Ovary (tissue), 9 donors: ENCODE measurements around the gene UCKL1. TPM values are rescaled to one million over a fixed set of nuclear protein-coding genes. Genes with fewer than 3 reads are reported as not detected.
A peak's percentile ranks its signal among the peaks of the same experiment; 100 is the strongest.

Experiments
- DNase-seq, 5 donors: peaks; one replicate each; pipeline ENCODE4 v3.0.0-alpha.2; 2019 to 2020
- H3K27ac ChIP-seq, 2 donors: fragments of 200-600 bp; one replicate each; pipeline versions ENCODE4 v1.5.1 to v1.8.0; 2019 to 2022
- H3K27me3 ChIP-seq: fragments of 200-600 bp; one replicate; pipeline ENCODE4 v1.8.0; 2022
- H3K36me3 ChIP-seq: fragments of 200-600 bp; sonication (generic); one replicate; pipeline ENCODE4 v1.5.1; 2019
- H3K4me1 ChIP-seq: one replicate; pipeline ENCODE4 v1.8.1; 2013; ENCODE audit warnings: mild to moderate bottlenecking, moderate library complexity; ENCODE audit not compliant: insufficient read depth
- H3K4me3 ChIP-seq: fragments of 200-600 bp; sonication (generic); one replicate; pipeline ENCODE4 v1.5.1; 2017
- H3K9me3 ChIP-seq, 2 donors: fragments of 200-600 bp in 1 of 2; sonication (generic) in 1 of 2; one replicate each; pipeline versions ENCODE4 v1.5.1 to v1.8.1; 2013 to 2019; ENCODE audit warnings: mild to moderate bottlenecking in 1 of 2, moderate library complexity in 1 of 2
- EP300 ChIP-seq: sonication (generic); formaldehyde crosslinking; IDR thresholded peaks from one replicate; pipeline ENCODE4 v1.6.1; 2017; ENCODE audit warnings: antibody characterized with exemption
- POLR2A ChIP-seq: fragments of 450-650 bp; IDR thresholded peaks from one replicate; pipeline ENCODE4 v1.6.1; 2017; ENCODE audit warnings: antibody characterized with exemption, mild to moderate bottlenecking, moderate library complexity
- WGBS, 3 donors: extraction: QIAGEN DNeasy Blood & Tissue Kit in 1 of 3; methylation state at CpG; one replicate each; pipeline versions ENCODE4 v1.1.5 to v1.1.7; 2013 to 2017; 5-methylcytosine and 5-hydroxymethylcytosine counted together
- intact Hi-C, 4 donors: fragments of 100-400 bp; cut with DNase I; formaldehyde crosslinking; loops; one replicate each; pipeline versions ENCODE4 v1.11.0 to v1.15.1; 2022 to 2023
- polyA plus RNA-seq, 2 donors: library from polyadenylated mRNA; stranded (reverse); fragments of 200-250 nt in 1 of 2; fragments of 350-450 nt in 1 of 2; fragmentation: Illumina TruSeq in 1 of 2; extraction: RNeasy Lipid Tissue Mini Kit (QIAGEN cat#74804) in 1 of 2; gene quantifications; one replicate each; pipeline ENCODE4 v1.2.3, GENCODE V29; 2013 to 2014
- total RNA-seq, 7 donors: library from RNA; depleted of rRNA in 2 of 7; stranded (reverse); fragments of >200 nt in 2 of 7; fragmentation: NEBNext Ultra II Directional in 3 of 7; extraction: Animal tissue kit (Norgen Biotek cat#: 25700) in 3 of 7; gene quantifications; one replicate each; pipeline versions ENCODE4 v1.1.0 to v1.2.4, GENCODE V29; 2016 to 2023
- TF ChIP-seq, protein P1 (sequence below), 3 donors: fragments of 450-650 bp in 2 of 3; fragments of 200-600 bp in 1 of 3; IDR thresholded peaks; one replicate each; pipeline versions ENCODE4 v1.5.1 to v1.8.0; 2016 to 2022; ENCODE audit warnings: antibody characterized with exemption in 3 of 3, mild to moderate bottlenecking in 1 of 3
- donor health status: DM: no; HTN: no; CAD: no; lungs with moderate emphysema.
- donor health status: DM: no; HTN: no; CAD: no.
- donor health status: Bipolar disorder and iron deficiency.
- donor health status: DM: yes; HTN: yes; CAD: no.
- donor health status: DM: no; HTN: no; CAD: no.
- donor health status: DM: yes; HTN: yes; CAD: no.

Gene UCKL1
- total and polyA plus RNA-seq, 9 donors, result 6.6 to 58.6 (median 47.0) TPM

DNA sequence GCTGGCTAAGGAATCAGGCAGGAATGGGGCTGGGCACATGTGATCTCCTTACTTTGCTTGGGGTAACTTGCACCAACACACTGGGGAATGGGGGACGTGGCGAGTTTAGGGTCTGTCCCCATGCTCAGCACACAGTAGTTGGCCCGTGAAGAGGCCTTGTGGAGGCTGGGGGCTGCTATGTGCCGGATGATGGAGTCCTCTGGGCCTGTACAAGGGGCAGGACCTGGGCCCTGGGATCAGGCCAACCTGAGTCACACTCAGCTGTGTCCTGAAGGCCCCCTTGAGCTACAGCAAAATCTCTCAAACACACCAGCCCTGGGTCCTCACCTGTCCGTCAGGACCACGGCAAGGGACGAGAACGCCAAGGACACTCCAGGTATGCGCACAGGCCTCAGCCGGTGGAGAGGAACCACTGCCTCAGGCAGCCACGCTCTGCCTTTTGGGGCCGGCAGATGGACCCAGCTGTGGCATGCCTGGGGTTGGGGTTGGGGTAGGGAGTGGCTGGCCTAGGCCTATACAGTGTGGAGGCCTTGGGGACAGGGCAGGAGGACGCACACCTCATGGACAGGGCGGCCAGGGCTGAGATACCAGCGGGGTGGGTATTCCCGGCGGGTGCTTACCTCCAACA lies 11.1 kb downstream of the UCKL1 start:
- no peak for TF ChIP-seq POLR2A
- TF ChIP-seq EP300, result no peak
- TF ChIP-seq, protein P1, sequence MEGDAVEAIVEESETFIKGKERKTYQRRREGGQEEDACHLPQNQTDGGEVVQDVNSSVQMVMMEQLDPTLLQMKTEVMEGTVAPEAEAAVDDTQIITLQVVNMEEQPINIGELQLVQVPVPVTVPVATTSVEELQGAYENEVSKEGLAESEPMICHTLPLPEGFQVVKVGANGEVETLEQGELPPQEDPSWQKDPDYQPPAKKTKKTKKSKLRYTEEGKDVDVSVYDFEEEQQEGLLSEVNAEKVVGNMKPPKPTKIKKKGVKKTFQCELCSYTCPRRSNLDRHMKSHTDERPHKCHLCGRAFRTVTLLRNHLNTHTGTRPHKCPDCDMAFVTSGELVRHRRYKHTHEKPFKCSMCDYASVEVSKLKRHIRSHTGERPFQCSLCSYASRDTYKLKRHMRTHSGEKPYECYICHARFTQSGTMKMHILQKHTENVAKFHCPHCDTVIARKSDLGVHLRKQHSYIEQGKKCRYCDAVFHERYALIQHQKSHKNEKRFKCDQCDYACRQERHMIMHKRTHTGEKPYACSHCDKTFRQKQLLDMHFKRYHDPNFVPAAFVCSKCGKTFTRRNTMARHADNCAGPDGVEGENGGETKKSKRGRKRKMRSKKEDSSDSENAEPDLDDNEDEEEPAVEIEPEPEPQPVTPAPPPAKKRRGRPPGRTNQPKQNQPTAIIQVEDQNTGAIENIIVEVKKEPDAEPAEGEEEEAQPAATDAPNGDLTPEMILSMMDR (IDR thresholded peaks at IDR 0.05), result no peak
- H3K27me3 ChIP-seq, result no peaks in the 10 kb centered on the region
- no peak overlapping the region for H3K27ac ChIP-seq
- no peak overlapping the region for H3K4me3 ChIP-seq
- 80 to 84% (median 80%) methylated on average over 16 to 17 of the region's 17 CpGs for WGBS, 3 donors
- intact Hi-C loops, result no loop called here
- H3K4me1 ChIP-seq, result peaks cover 6% of the 10 kb centered on the region
- DNase-seq, result peak in 1 of 5 donors; percentile 28
- H3K9me3 ChIP-seq, result no peaks in the 10 kb centered on the region
- no peaks in the 10 kb centered on the region for H3K36me3 ChIP-seq

DNA sequence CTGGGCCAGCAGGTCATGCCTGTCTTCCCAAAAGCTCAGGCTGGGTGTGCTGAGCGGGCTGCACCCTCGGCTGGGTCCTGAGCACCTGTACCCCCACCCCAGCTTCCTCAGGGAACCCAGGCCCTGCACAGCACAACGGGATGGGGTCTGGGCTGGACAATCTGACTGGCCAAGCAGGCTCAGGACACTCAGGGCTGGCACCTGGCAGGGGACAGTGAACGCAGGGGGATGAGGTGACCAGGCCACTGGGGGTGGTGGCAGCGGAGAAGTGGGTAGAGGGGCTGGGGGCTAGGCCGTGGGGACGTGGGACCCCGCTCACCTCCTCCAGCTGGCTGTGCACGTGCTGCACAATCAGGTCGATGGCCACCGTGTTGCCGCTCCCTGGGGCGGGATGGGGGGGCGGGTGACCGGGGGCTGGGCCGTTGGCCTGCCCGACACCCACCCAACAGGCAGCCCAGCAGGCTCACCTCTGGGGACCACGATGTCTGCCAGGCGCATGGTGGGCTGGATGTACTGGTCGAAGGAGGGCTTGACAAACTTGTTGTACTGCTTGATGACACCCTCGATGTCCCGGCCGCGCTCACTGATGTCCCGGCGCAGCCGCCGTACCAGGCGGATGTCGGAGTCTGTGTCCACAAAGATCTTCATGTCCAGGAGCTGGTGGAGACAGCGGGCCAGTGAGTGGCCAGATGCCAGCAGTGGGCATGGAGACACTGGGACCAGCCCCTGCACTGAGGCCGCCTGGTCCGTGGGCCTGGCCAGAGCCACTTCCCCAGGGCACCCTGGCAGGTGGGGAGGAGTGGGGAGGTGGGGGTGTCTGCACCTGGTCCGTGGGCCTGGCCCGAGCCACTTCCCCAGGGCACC lies 11.9 kb downstream of the UCKL1 start:
- intact Hi-C loops, result no loop called here
- Histone ChIP-seq H3K4me1 (no peaks in the 10 kb centered on the region), H3K36me3 (no peaks in the 10 kb centered on the region), H3K27ac (no peak overlapping the region), H3K27me3 (no peaks in the 10 kb centered on the region), H3K4me3 (no peak overlapping the region), H3K9me3 (no peaks in the 10 kb centered on the region)
- TF ChIP-seq EP300, result no peak
- TF ChIP-seq POLR2A, result no peak
- TF ChIP-seq, protein P1 (IDR thresholded peaks at IDR 0.05), result no peak
- WGBS, 3 donors, result 83 to 86% (median 83%) methylated on average over 30 to 35 of the region's 35 CpGs
- DNase-seq, result peak in 2 of 5 donors; percentile 41 to 50

DNA sequence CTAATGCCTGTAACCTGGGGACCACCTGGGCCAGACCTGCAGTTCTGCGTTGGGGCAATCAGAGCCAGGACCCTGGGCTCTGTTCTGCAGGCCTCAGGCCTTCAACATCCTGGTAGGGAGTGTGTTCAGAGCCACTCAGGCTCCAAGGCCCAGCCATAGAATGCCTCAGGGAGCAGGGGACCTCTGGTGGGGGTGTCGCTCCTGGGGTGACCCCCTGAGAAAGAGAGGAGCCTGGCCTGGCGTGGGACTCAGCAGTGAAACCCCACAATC lies 12.5 kb downstream of the UCKL1 start:
- H3K4me3 ChIP-seq, result no peak overlapping the region
- DNase-seq, result no peak
- WGBS, 3 donors, result 90 to 95% (median 94%) methylated on average over 3 of the region's 3 CpGs
- no peak for TF ChIP-seq POLR2A
- H3K27me3 ChIP-seq, result no peaks in the 10 kb centered on the region
- no peaks in the 10 kb centered on the region for H3K36me3 ChIP-seq
- no peaks in the 10 kb centered on the region for H3K9me3 ChIP-seq
- intact Hi-C loops, result no loop called here
- no peaks in the 10 kb centered on the region for H3K4me1 ChIP-seq
- H3K27ac ChIP-seq, result no peak overlapping the region

DNA sequence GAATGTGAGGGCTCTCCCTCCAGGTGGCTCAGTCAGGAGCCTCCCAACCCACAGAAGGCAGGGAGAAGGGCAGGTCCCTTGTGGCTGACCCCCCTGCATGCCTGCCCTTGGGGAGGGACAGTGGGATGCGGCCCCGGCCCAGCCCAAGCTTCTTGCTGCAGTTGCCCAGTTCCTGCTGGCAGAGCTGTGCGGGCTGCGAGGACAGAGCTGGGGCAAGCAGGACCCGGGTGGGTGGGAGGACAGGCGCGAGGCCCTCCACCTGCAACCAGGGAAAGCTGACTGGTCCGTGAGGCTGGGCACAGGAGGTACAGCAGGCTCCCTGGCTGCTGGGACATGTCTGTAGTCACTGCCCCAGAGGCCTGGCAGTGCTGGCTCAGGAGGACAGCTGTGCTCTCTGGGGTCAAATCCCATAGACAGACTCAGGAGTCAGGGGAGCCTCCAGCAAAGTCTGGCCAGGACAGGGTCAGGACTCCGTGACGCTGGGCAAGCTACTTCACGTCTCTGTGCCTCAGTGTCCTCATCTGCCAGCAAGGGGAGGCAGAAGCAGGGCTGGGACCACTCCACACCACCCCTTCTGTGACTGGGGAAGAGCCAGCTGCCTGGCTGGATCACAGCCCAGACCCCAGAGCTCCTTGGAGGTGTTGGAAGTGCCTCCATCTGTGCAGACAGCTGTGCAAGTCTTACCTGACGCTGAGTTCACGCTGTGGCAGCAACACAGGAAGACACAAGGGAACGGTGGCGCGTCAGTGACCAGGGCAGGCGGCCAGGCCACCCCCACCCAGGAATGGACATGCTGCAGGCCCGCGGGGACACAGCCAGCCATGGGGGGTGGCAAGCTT lies 13.0 kb downstream of the UCKL1 start:
- Histone ChIP-seq H3K36me3 (no peaks in the 10 kb centered on the region), H3K27me3 (no peaks in the 10 kb centered on the region), H3K4me3 (no peak overlapping the region), H3K27ac (no peak overlapping the region), H3K9me3 (no peaks in the 10 kb centered on the region), H3K4me1 (no peaks in the 10 kb centered on the region)
- intact Hi-C loops, result no loop called here
- DNase-seq, result peak in 1 of 5 donors; percentile 32
- TF ChIP-seq, protein P1 (IDR thresholded peaks at IDR 0.05), result no peak
- TF ChIP-seq POLR2A, result no peak
- WGBS, 3 donors, result 72 to 82% (median 73%) methylated on average over 19 of the region's 19 CpGs
